CMK (cell line): ENCODE results near the gene ISM1.

Source experiments
- DNase-seq: peaks from one replicate; pipeline ENCODE4 v3.0.0-alpha.2; 2010; ENCODE audit warnings: low read depth

The ISM1 gene

DNA sequence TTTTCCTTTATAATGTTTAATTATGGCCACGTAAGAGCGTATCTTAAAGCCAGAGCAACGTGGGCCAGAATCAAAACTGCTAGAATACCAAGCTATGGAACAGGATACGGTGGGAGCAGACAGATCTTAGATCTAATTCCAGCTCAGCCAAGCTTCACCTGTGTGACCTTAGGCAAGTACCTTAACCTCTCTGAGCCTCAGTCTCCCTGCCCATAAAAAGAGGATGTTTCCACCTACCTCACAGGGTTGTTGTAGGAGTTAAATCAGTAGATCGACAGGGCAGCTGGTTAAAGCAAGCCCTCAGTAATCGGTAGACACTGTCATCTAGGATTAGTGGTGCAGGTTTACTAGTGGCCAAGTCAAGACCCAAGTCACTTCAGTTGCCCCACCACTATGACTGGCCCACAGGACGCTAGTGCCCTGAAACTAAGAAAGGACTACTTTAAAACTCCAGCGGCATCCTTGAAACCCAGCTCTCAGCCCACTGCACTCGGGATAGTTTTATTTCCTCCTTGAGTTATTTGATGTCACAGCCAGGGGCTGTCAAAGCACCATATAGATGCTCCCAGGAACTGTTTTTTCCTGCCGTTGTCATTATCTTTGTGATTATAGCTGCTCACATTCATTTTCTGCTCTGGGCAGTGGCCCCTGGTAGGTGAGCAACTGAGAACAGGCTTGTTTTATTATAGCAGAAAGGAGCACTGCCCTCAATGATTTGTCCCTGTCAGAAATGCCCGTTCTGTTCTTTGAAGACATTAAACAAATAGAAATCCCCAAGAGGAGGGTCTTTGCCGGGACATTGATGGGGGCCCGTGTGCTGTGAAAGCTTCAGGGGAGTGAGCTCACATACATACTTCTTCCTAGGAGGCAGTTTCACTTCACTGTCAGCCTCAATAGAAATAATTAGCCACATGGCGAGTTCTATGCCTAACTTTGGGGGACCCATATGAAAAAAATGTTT is 63.1 kb downstream of the ISM1 start:
- no peak for DNase-seq

DNA sequence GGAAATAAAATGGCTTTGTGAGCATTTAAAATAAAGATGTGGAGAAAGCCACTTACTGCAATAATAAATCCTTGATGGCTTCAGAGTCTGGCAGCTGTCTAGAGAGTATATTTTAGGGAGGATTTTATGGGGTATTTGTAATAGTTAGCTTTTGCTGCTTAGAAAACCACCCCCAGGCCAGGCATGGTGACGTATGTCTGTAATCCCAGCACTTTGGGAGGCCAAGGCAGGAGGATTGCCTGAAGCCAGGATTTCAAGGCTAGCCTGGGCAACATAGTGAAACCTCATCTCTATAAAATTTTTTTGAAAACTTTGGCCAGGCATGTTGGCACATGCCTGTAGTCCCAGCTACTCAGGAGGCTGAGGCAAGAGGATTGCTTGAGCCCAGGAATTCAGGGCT is 63.8 kb downstream of the ISM1 start:
- no peak for DNase-seq

DNA sequence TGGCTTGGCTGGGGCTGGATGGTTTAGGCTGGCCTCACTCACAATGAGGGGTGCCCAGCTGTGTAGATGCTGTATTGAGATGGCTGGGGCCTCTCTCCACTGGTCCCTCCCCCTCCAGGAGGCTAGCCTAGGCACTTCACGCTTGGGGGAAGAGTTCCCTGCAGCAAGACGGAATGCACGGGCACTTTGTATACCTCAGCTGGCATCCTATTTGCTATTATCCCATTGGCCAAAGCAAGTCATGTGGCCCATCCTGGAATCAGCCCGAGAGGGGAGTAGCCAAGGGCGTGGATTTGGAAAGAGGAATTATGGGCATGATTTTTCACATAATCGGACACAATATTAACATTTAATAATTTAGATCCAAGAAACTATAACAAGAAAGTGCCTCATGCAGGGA is 64.3 kb downstream of the ISM1 start:
- no peak for DNase-seq

DNA sequence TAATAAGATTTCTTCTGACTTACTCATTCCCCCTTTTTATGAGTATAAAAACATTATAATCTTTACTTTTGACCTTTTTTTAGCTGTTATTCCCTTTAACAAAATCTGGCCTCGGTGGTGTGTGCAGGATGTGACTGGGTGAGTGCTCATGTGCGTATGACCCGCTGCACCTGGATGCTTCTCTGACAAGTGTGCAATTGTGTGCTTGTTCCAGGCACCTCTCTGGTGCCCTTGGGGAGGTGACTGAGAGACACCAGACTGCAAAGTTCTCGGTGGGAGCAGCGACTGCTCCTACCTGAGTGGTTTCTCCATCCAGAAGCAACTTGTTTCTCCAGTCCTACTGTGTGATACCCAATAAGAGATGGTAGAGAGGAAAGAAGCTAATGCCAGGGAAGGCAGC is 65.0 kb downstream of the ISM1 start:
- no peak for DNase-seq

DNA sequence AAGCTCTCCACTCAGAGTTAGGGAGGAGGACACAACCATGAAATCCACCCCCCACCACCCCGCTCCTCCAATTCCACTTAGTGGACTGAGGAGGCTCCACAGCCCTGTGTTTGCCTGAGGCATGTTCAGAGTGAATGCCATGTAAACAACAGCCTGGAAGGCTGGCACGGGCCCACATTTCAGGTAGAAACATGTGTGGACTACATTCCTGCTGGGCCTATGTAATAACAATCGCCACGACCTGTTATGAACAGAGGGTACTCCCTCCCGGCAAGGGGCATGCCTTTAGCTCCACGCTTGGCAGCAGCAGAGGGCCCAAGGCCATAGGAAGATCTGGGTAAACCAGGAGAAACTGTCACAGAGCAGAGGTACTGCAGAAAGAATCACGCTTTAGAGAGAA is 65.5 kb downstream of the ISM1 start:
- DNase-seq, result no peak

DNA sequence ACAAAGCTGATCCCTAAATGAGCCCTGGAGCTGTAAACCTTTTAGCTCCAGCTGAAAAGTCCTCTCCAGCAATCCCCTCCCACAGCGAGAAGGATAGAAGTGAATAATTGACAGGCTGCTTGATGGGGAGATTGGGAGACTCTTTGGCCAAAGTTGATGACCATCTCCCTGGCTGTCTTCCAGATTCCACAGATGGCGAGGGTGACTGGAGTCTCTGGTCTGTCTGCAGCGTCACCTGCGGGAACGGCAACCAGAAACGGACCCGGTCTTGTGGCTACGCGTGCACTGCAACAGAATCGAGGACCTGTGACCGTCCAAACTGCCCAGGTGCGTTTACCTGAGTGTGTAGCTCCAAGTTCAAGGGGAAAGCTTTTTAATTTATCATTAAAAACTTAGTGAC is 67.3 kb downstream of the ISM1 start:
- no peak for DNase-seq

DNA sequence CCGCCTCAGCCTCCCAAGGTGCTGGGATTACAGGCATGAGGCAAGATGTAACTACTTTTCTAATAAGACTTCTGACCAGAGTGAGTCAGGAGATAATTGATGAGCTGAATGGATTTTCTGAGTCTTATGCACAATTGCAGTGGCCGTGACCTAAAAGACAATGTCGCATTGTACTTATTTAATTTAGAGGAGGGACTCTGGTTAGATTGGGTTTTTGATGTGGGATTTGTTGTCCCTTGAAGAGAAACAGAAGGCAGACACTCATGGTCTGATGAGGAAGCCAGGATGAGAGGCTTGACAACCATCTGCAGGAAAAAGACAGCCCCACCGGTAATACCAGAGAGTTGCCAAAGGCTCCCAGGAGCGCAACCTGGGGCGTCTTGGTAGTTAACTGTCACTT is 68.0 kb downstream of the ISM1 start:
- DNase-seq, result no peak

DNA sequence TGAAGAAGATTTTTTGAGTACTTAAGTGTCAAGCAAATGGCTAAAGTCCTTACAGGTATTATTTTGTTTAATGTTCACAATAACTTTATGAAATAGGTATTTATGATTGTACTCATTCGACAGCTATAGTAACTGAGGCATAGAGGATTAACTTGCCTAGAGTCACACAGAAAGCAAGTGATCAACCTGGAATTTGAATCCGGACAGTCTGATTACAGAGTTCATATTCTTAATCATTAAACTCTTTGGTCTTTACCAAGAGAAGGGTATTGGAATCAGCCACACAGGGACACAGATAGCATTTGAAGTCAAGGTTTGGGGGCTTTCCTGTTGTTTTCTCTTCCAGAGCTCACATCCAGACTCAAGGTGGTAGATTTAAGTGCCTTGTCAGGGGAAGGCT is 69.7 kb downstream of the ISM1 start:
- no peak for DNase-seq

DNA sequence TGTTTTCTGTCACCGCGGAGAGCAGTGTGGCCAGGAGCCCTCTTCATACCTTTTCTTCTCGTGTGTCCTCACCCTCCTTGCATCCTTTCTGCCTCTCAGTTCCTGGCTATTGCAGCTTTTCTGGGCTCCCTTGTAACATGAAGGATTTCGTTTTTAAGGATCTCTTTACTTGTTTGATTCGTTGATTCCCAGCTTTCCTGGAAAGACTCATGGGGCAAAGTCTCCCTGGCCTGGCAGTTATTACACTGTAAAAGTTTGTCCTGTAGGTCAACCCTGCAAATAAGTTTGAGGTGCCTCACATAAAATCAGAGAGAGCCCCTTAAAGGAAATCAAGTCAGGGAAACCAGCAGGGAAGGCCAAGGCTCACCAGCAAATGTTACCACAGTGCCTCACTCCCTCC is 70.1 kb downstream of the ISM1 start:
- DNase-seq, result no peak

DNA sequence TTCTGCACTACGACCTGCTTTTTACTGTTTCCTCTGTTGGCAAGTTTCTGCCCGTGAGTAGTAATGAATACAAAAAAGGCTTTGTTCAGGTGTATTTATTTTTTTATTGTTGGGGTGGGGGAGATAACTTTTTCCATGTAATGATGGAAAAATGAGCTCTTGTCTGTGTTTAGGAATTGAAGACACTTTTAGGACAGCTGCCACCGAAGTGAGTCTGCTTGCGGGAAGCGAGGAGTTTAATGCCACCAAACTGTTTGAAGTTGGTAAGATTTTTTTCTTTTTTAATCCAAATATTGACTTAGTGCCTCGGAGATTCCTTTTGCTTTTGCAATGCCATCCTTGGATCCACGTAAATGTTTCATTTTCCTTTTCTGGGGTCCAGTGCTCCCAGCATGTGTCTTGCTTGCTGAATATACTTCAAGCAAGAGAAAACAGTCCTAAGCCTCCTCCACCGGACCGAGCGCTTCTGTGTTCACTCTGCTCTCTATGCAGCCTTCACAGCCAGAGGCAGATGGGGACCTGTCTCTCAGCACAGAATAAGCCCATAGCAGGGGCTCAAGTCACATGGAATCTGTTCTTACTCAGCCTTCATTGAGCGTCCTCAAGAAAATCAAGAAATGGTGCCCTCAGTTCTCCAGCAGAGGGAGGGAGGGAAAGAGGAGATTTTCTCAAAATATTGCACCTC is 71.3 kb downstream of the ISM1 start:
- no peak for DNase-seq

DNA sequence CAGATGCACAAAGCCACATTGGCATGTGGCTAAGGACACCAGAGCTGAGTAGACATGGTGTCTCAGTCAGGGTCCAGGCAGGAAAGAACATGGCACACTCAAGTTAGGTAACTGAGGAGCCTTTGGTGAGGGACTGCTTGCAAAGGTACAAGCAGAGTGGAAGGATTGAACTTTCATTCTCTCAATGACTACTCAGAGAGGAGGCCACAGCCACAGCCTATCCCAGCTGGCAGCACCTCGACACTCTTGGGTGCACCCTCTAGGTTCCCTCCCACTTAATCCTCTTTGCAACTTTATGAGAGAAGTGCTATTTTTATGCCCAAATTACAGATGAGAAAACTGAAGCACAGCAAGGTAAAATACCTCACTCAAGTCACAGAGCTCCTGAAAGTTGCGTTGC is 73.4 kb downstream of the ISM1 start:
- DNase-seq, result no peak

DNA sequence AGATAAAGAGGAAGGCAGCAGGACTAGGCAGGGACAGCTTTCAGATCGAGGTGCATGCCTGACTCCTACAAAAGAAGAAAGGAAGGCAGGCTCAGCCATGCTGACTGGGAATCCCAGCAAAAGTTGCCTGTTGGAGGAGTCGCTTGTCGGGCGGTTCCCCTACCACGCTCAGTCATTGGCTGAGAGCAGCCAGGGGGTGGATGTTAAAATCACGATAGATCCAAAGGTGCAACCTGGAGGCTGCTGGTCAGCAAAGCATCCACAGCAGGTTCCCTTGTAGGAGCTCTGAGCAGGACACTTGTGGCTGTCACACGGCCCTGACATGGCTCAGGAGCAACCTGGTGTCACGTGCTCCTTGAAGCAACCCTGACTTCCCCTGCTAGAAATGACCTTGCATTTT is 74.6 kb downstream of the ISM1 start:
- no peak for DNase-seq

DNA sequence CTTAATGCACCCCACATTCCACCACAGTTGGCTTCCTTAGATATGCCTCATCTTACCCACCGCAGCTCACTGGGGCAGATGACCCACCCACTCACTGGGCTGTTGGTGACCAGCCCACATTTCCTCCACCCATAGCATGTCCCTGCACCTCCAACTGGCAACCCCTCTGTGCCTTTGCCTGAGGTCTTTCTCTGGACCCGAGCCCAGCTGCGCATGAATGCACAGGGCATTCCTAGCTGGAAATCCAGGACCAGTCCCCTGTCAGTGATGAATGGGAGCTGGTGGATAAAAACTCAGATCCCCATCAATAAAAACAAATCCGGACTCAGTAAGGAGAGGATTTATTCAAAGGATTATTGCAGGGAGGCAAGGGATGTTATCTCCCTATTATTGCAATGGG is 75.0 kb downstream of the ISM1 start:
- no peak for DNase-seq

DNA sequence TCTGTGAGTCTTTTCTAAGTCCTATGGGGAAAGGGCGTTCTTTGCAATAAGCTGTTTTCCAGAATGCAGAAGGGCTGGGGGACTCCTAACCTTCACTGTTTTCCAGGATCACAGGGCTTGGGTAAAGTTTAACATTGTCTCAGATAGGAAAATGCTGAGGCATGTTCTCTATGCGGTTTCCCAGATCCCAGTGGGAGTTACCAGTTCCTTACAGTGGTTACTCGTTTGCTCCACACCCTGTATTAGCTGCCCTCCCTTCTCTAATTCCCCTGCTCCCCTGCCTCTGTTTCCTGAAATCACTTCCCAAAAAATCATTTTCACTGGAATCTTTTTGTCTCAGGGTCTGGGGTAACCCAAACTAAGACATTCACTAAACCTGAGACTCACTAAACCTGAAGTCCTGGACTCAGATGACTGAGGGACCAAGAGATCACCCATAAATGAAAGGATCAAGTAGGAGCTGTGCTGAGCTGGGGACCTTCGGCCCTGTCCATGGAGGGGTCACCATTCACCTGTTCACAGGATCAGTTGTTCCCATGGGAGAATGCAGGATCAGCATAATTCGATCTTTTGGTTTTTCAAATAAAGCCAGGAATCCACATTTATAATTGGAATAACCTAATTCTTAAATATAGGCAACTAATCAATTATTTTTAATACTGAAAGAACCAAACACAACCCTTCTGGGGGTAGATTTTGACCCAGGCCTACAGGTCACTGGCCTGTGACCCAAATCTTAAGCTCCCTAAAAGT is 76.2 kb downstream of the ISM1 start:
- no peak for DNase-seq

DNA sequence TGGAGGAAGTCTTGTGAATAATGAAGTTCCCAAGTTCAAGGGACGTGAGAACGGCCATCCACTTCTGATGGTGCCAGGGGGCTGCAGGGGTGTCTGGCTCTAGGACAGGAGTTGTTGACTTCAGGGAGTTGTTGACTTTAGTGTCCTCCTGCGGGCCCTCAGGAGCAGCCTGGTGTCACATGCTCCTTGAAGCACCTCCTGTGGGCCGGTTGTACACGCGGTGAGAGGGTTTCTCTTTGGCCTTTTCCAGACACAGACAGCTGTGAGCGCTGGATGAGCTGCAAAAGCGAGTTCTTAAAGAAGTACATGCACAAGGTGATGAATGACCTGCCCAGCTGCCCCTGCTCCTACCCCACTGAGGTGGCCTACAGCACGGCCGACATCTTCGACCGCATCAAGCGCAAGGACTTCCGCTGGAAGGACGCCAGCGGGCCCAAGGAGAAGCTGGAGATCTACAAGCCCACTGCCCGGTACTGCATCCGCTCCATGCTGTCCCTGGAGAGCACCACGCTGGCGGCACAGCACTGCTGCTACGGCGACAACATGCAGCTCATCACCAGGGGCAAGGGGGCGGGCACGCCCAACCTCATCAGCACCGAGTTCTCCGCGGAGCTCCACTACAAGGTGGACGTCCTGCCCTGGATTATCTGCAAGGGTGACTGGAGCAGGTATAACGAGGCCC is 77.8 kb downstream of the ISM1 start:
- DNase-seq, result no peak

DNA sequence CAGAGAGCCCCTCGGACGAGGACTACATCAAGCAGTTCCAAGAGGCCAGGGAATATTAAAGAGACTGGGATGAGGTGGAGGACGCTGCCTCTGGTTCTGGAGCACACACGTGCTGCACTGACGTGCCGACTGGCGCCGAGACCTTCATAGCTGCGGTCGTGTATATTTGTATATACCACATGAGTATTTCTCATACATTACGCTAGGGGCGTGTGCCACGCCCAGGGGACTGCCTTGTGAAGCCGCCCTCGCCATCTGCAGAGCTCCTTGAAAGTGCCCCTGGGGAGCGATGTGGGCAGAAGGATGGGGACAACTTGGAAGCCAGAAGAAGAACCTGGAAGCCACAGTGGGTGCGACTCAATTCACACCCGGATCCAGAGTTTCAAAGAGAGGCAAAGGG is 78.3 kb downstream of the ISM1 start:
- DNase-seq, result no peak

DNA sequence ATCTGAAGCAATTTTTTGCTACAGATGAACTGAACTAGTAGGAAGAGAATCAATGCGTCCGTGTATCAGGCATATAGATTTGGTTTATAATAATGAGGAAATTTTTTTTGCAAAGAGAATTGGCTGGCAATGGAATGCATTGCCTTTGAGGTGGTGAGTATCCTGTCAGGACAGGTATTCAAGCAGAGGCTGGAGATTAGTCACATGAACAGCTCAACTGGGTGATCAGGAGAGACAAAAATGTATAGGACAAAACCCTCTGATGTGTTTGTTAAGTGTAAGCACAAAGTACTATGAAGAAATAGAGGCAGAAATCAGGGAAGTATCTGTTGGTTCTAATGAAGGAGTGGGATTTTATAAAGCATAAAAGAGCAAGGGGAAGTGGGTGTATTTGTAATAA is 80.5 kb downstream of the ISM1 start:
- no peak for DNase-seq

DNA sequence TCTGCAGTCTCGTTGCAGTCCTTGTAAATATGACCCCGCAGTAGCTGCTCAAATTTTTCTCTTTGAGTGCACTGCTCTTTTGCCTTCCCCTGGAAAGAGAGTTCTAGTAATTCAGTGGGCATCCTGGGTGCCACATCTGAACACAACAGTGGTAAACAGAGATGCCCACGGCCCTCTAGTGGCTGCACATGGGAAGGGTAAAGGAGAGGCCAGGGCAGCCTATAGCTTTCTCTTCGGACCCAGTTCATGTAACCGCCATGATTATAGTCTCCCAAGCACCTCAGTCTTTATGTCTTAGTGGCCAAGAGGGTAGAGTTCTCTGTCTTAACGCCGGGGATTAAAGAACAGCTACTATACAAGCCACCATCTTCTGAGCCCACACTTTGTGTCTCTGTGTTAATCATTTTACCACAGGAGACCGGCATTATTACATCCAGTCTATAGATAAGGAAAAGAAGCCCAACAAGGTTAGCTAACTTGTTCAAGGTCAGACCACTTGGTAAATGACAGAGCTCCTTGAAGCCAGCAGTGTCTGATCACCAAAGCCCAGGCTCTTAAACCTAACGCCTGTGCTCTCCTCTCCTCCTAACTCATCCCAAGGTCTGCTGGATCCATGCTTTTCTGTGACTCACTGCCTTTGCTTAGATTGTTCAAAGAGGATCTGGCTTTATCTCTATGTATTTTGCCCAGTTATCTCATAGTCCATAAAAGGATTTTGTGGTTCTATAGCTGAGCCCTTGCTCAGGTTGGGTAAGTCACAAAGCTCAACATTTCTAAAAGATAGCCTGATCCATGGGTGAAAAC is 81.8 kb downstream of the ISM1 start:
- DNase-seq, result no peak

DNA sequence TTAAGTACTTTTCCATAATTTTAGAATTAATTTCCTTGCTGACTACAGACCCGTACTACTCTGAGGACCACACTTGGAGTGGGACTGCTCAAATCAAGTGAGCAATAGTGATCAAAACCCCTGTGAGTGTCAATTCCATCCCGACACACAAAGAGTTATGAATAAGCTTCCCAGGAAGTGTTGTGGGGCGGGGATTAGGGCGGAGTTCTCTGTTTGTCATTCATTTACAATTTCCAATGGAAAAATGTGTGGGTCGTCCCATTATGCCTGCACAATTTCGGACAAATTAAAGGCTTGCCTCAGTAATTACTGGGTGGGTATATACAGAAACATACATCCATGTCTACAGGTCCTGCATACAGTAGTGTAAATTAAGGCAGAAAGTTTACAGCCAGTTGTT is 84.2 kb downstream of the ISM1 start:
- no peak for DNase-seq

DNA sequence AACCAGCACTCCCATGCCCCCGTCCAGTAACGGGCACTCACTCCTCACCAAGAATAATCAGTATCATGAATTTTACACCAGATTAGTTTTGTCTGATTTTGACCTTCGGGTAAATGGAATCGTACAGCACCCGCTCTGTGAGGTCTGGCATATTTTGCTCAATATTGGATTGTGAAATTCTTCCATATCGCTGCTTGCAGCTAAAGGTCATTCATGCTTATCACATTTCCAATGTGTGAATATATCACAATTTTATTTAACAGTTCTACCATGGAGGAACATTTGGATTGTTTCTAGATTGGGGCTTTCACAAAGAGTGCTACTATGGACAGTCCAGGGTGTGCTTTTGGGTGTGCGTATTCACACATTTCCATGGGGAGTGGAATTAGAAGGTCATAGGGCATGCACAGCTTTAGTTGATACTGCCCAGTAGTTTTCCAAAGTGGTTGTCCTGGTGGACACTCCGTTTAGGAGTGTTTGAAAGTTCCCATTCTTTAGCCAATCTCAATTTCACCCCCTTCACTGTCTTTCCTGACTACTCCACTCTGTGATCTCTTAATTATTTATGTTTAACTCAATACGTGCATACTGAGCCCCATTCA is 86.6 kb downstream of the ISM1 start:
- DNase-seq, result no peak

DNA sequence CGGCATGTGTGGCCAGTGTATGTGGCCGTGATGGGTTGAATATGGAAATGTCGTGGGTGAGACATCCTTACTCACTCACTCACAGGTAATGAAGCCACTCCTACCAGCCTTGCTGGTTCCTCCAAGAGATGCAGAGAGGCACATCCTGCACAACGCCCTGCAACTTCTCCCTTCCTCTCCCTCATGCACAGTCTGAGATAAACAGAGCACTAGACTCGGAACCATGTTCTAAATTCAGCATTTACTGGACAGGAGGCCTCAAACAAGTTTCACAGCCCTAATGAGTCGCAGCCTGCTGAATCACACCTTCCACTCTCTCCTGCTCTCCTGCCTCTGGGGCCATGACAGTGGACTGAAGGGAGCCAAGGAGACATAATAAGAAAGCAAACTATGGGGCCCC is 91.2 kb downstream of the ISM1 start:
- DNase-seq, result no peak
